MCF 10A (cell line): Measurements from ENCODE around the gene DNAJB2. TPM values are rescaled to one million over a fixed set of nuclear protein-coding genes. Genes with fewer than 3 reads are reported as not detected.

Experiments
- BruUV-seq: library from RNA; stranded (reverse); fragments of 400-500 nt; replicated peaks from 2 replicates; lab custom pipeline; 2021; lab: Mats Ljungman, UMichigan
- CTCF ChIA-PET: fragments of 300-600 bp; sonication (Branson Sonifier 250); formaldehyde crosslinking; extraction: SDS; loops from one replicate; lab custom pipeline; 2021; ENCODE audit warnings: antibody characterized with exemption, inconsistent platforms; lab: Yijun Ruan, JAX
- POLR2A ChIA-PET: fragments of 300-600, 350-650 bp; sonication (Branson Sonifier 250); formaldehyde crosslinking; extraction: SDS; loops from one replicate; lab custom pipeline; 2020; ENCODE audit warnings: antibody characterized with exemption, inconsistent platforms; lab: Yijun Ruan, JAX
- DNase-seq: peaks from one replicate; pipeline ENCODE4 v3.0.0-alpha.2; 2018; ENCODE audit not compliant: unreplicated experiment
- H3K27ac Mint-ChIP-seq: one replicate; pipeline ENCODE4 v1.8.0; 2022; ENCODE audit warnings: mild to moderate bottlenecking, low read depth, mixed read lengths; ENCODE audit not compliant: unreplicated experiment
- H3K27me3 Mint-ChIP-seq: one replicate; pipeline ENCODE4 v1.8.0; 2022; ENCODE audit warnings: mixed read lengths; ENCODE audit not compliant: insufficient read depth, unreplicated experiment
- H3K36me3 Mint-ChIP-seq: one replicate; pipeline ENCODE4 v1.8.0; 2022; ENCODE audit warnings: mild to moderate bottlenecking, moderate library complexity, mixed read lengths; ENCODE audit not compliant: insufficient read depth, unreplicated experiment
- H3K4me1 Mint-ChIP-seq: one replicate; pipeline ENCODE4 v1.8.0; 2022; ENCODE audit warnings: mixed read lengths; ENCODE audit not compliant: insufficient read depth, unreplicated experiment
- H3K4me3 Mint-ChIP-seq: one replicate; pipeline ENCODE4 v1.8.0; 2022; ENCODE audit warnings: mild to moderate bottlenecking, moderate library complexity, mixed read lengths; ENCODE audit not compliant: unreplicated experiment
- H3K9me3 Mint-ChIP-seq: one replicate; pipeline ENCODE4 v1.8.0; 2022; ENCODE audit warnings: mixed read lengths; ENCODE audit not compliant: unreplicated experiment
- CTCF ChIP-seq: fragments of 200-600 bp; IDR thresholded peaks from one replicate; pipeline ENCODE4 v1.8.0; 2022; ENCODE audit warnings: antibody characterized with exemption, mild to moderate bottlenecking; ENCODE audit not compliant: unreplicated experiment
- intact Hi-C: fragments of 100-400 bp; cut with micrococcal nuclease; formaldehyde crosslinking; loops from 2 replicates; pipeline ENCODE4 v1.14.1; 2022
- total RNA-seq: library from RNA; stranded (reverse); gene quantifications from 2 replicates; pipeline ENCODE4 v1.2.3, GENCODE V29; 2022

Gene DNAJB2
- total RNA-seq, 1 experiment from 2014 or later, result 59.8 TPM

GRCh38 chr2:219261024-219261855 is 17.9 kb upstream of the DNAJB2 start:
- H3K4me1 Mint-ChIP-seq, result no peaks in the 10 kb centered on the region
- POLR2A ChIA-PET, result interaction anchor here (0.7 to 2.0 kb wide), 3 partner anchors 17 to 84 kb away, joined by 3 to 5 read pairs (median 4); partner anchors contain the start of genes ANKZF1 and ATG9A
- H3K27me3 Mint-ChIP-seq, result no peaks in the 10 kb centered on the region
- BruUV-seq, result no TSS peak
- CTCF ChIA-PET, result interaction anchor here (0.9 to 2.3 kb wide), 6 partner anchors 9 to 38 kb away, joined by 3 to 15 read pairs (median 4); no protein-coding TSS in a partner anchor
- no peak for DNase-seq
- intact Hi-C loops, result no loop called here
- H3K9me3 Mint-ChIP-seq, result no peaks in the 10 kb centered on the region
- no peaks in the 10 kb centered on the region for H3K36me3 Mint-ChIP-seq
- H3K27ac Mint-ChIP-seq, result no peak overlapping the region
- no peak for TF ChIP-seq CTCF
- no peak overlapping the region for H3K4me3 Mint-ChIP-seq

GRCh38 chr2:219266232-219266631 is 12.9 kb upstream of the DNAJB2 start:
- no peak for TF ChIP-seq CTCF
- no peak for DNase-seq
- intact Hi-C loops, result no loop called here
- peaks cover 7% of the 10 kb centered on the region for H3K4me1 Mint-ChIP-seq
- H3K27me3 Mint-ChIP-seq, result no peaks in the 10 kb centered on the region
- H3K4me3 Mint-ChIP-seq, result no peak overlapping the region
- H3K27ac Mint-ChIP-seq, result no peak overlapping the region
- ChIA-PET CTCF (interaction anchor here (0.6 to 3.7 kb wide), 4 partner anchors 11 to 390 kb away, joined by 3 to 24 read pairs (median 6); no protein-coding TSS in a partner anchor), POLR2A (interaction anchor here (0.5 to 0.7 kb wide), 4 partner anchors 12 to 258 kb away, joined by 3 to 5 read pairs (median 3); partner anchors contain the start of genes ANKZF1, ATG9A, GLB1L and STK16)
- no peaks in the 10 kb centered on the region for H3K36me3 Mint-ChIP-seq
- BruUV-seq, result no TSS peak
- no peaks in the 10 kb centered on the region for H3K9me3 Mint-ChIP-seq

- no TSS peak for BruUV-seq
- intact Hi-C loops, result no loop called here
- POLR2A ChIA-PET, result interaction anchor here (0.5 to 1.2 kb wide), 3 partner anchors 13 to 259 kb away, joined by 3 to 9 read pairs (median 3); partner anchors contain the start of genes ANKZF1, ATG9A and TUBA4A
- Mint-ChIP-seq H3K36me3 (no peaks in the 10 kb centered on the region), H3K4me3 (no peak overlapping the region), H3K9me3 (no peaks in the 10 kb centered on the region), H3K27me3 (no peaks in the 10 kb centered on the region), H3K27ac (no peak overlapping the region), H3K4me1 (peaks cover 7% of the 10 kb centered on the region)
- TF ChIP-seq CTCF, result no peak
- DNase-seq, result no peak
- CTCF ChIA-PET, result interaction anchor here (3.7 kb wide), 1 partner anchor 10 kb away, joined by 24 read pairs; no protein-coding TSS in a partner anchor
These were observed 12.3 kb upstream of the DNAJB2 start for GRCh38 chr2:219266886-219267285.

GRCh38 chr2:219268294-219268693 is 10.9 kb upstream of the DNAJB2 start:
- Mint-ChIP-seq H3K4me3 (no peak overlapping the region), H3K27me3 (no peaks in the 10 kb centered on the region), H3K27ac (no peak overlapping the region), H3K9me3 (no peaks in the 10 kb centered on the region), H3K36me3 (no peaks in the 10 kb centered on the region), H3K4me1 (peaks cover 8% of the 10 kb centered on the region)
- intact Hi-C loops, result no loop called here
- POLR2A ChIA-PET, result interaction anchor here (2.9 to 3.1 kb wide), 2 partner anchors 15 to 23 kb away, joined by 12 to 27 read pairs; partner anchors contain the start of genes GLB1L, STK16, TUBA4A and TUBA4B
- BruUV-seq, result no TSS peak
- CTCF ChIA-PET, result interaction anchor here (1.1 kb wide), 1 partner anchor 8 kb away, joined by 3 read pairs; no protein-coding TSS in a partner anchor
- no peak for DNase-seq
- no peak for TF ChIP-seq CTCF
